Fibroblast of pulmonary artery (primary cell): Measurements from ENCODE around the gene GPR151.
A peak's percentile ranks its signal among the peaks of the same experiment; 100 is the strongest.

Source experiments
- DNase-seq: peaks from one replicate; pipeline ENCODE4 v3.0.0-alpha.2; 2010; ENCODE audit warnings: low read depth
- H3K4me3 ChIP-seq: replicated peaks from 2 replicates; pipeline ENCODE4 v1.5.1; 2011; ENCODE audit warnings: low read depth, mild to moderate bottlenecking, control low read depth, low read length, moderate library complexity
- TF ChIP-seq, protein P1 (sequence below): IDR thresholded peaks from 2 replicates; pipeline ENCODE4 v1.5.1; 2011; ENCODE audit warnings: mild to moderate bottlenecking, control low read depth, low read length, inconsistent platforms; ENCODE audit errors: missing control alignments

The GPR151 gene

GRCh38 chr5:146510559-146511125, 5.3 kb downstream of the GPR151 start:
- TF ChIP-seq, protein P1, sequence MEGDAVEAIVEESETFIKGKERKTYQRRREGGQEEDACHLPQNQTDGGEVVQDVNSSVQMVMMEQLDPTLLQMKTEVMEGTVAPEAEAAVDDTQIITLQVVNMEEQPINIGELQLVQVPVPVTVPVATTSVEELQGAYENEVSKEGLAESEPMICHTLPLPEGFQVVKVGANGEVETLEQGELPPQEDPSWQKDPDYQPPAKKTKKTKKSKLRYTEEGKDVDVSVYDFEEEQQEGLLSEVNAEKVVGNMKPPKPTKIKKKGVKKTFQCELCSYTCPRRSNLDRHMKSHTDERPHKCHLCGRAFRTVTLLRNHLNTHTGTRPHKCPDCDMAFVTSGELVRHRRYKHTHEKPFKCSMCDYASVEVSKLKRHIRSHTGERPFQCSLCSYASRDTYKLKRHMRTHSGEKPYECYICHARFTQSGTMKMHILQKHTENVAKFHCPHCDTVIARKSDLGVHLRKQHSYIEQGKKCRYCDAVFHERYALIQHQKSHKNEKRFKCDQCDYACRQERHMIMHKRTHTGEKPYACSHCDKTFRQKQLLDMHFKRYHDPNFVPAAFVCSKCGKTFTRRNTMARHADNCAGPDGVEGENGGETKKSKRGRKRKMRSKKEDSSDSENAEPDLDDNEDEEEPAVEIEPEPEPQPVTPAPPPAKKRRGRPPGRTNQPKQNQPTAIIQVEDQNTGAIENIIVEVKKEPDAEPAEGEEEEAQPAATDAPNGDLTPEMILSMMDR, result no peak
- no peak overlapping the region for H3K4me3 ChIP-seq
- peak; percentile 69 for DNase-seq

GRCh38 chr5:146507428-146507827, 8.6 kb downstream of the GPR151 start:
- TF ChIP-seq, protein P1, result no peak
- no peak for DNase-seq
- no peak overlapping the region for H3K4me3 ChIP-seq

- H3K4me3 ChIP-seq, result no peak overlapping the region
- DNase-seq, result no peak
- TF ChIP-seq, protein P1, result no peak
Observed at GRCh38 chr5:146499680-146500079, 16.3 kb downstream of the GPR151 start.

- TF ChIP-seq, protein P1, result no peak
- DNase-seq, result no peak
- H3K4me3 ChIP-seq, result no peak overlapping the region
Observed at GRCh38 chr5:146494656-146495055, 21.3 kb downstream of the GPR151 start.

- TF ChIP-seq, protein P1, result no peak
- no peak for DNase-seq
- H3K4me3 ChIP-seq, result no peak overlapping the region
Observed at GRCh38 chr5:146490089-146490843, 25.7 kb downstream of the GPR151 start.

GRCh38 chr5:146484714-146485391, 31.1 kb downstream of the GPR151 start:
- no peak for DNase-seq
- H3K4me3 ChIP-seq, result no peak overlapping the region
- TF ChIP-seq, protein P1, result no peak
